Uterus (tissue), 2 donors: ENCODE results near the gene HIGD1A.

ENCODE experiments used
- POLR2A ChIP-seq, 2 donors: fragments of 450-650 bp; IDR thresholded peaks; one replicate each; pipeline ENCODE4 v1.6.1; 2016; ENCODE audit warnings: antibody characterized with exemption in 2 of 2, mild to moderate bottlenecking in 1 of 2, moderate library complexity in 1 of 2
- TF ChIP-seq, protein P1 (sequence below), 4 experiments: fragments of 200-600 bp in 2 of 4; fragments of 450-650 bp in 2 of 4; sonication (generic) in 2 of 4; IDR thresholded peaks; one replicate each; pipeline ENCODE4 v1.5.1; 2016 to 2019; ENCODE audit warnings: antibody characterized with exemption in 4 of 4, mild to moderate bottlenecking in 2 of 4, moderate library complexity in 1 of 4

GRCh38 chr3:42801048-42801620 is 3.2 kb downstream of the HIGD1A start:
- TF ChIP-seq, protein P1, sequence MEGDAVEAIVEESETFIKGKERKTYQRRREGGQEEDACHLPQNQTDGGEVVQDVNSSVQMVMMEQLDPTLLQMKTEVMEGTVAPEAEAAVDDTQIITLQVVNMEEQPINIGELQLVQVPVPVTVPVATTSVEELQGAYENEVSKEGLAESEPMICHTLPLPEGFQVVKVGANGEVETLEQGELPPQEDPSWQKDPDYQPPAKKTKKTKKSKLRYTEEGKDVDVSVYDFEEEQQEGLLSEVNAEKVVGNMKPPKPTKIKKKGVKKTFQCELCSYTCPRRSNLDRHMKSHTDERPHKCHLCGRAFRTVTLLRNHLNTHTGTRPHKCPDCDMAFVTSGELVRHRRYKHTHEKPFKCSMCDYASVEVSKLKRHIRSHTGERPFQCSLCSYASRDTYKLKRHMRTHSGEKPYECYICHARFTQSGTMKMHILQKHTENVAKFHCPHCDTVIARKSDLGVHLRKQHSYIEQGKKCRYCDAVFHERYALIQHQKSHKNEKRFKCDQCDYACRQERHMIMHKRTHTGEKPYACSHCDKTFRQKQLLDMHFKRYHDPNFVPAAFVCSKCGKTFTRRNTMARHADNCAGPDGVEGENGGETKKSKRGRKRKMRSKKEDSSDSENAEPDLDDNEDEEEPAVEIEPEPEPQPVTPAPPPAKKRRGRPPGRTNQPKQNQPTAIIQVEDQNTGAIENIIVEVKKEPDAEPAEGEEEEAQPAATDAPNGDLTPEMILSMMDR (IDR thresholded peaks at IDR 0.05), result no peak
- no peak for TF ChIP-seq POLR2A (IDR thresholded peaks at IDR 0.05)
